Dedifferentiated amniotic fluid mesenchymal stem cell (primary cell): ENCODE measurements around the gene GPR142.

Source experiments
- DNase-seq: peaks from one replicate; pipeline ENCODE4 v3.0.0-alpha.2; 2016; ENCODE audit errors: extremely low spot score

Gene GPR142, protein sequence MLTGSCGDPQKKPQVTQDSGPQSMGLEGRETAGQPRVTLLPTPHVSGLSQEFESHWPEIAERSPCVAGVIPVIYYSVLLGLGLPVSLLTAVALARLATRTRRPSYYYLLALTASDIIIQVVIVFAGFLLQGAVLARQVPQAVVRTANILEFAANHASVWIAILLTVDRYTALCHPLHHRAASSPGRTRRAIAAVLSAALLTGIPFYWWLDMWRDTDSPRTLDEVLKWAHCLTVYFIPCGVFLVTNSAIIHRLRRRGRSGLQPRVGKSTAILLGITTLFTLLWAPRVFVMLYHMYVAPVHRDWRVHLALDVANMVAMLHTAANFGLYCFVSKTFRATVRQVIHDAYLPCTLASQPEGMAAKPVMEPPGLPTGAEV

DNA sequence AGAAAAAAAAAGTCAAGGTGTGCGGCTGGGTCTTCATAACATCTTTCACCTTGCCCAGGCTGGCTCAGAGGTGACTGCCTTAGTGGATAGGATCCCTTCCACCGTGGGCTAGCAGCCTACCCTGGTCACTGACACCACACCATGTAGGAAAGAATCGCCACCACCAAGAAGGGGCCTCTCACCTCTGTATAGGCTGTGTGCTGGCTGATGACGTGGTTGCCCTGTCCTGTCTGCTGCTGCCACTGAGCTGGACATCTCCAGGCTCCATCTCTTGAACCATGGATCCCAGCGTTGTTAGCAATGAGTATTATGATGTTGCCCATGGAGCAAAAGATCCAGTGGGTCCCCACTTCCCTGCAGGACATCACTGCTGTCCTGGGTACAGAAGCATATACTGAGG, at the start of gene GPR142:
TSS of gene GPR142 (plus strand) at position 301 of the 400 bp plus-strand sequence. CDS start 2,035 bp downstream, outside the sequence.
- DNase-seq = no peak

DNA sequence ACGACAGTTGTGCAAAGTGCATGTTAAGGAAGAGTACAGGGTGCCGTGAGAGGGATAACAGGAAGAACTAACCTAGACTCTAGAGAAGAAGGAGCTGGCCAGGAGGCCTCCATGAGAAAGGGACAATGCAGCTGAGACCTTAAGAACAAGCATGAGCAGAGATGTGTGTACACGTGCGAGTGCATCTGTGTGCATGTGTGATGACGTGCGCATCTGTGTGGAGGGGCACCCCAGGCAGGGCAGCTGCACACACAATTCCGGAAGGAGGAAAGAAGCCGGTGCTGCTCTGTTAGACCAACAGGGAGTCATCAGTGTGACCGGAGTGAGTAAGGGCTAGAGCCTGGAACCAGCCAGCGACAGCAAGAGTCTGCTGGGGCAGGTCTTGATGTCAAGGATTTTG, 48.9 kb upstream of the GPR142 start:
- no peak for DNase-seq

DNA sequence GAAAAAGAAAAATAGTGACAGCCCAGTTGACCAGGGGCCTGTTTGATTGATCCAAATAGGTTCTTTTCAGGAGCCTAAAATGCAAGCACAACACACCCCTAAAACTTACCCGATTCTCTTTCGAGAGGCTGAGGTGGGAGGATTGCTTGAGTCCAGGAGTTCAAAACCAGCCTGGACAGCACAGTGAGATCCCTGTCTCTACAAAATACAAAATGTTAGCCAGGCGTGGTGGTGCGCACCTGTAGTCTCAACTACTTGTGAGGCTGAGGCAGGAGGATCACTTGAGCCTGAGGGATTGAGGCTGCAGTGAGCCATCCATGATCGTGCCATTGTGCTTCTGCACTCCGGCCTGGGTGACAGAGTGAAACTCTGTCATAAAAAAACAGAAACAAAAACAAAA, 42.8 kb upstream of the GPR142 start:
- no peak for DNase-seq

DNA sequence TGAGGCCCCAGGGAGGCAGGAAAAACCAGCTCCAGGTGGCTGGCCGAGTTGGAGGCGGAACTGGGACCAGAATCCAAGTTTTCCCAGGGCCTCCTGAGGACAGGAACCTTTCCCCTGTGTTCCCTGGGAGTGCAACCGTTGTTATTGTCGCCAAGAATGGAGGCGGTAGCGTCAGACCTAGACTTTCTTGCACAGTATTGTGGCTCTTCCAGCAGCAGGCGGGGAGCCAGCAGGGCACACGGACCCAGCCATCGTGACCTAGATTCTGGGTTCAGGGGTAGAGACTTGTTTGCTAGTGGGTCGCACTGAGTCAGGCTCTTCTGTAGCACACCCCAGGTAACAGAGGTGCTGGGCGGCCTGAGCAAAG, 41.9 kb upstream of the GPR142 start:
- no peak for DNase-seq

DNA sequence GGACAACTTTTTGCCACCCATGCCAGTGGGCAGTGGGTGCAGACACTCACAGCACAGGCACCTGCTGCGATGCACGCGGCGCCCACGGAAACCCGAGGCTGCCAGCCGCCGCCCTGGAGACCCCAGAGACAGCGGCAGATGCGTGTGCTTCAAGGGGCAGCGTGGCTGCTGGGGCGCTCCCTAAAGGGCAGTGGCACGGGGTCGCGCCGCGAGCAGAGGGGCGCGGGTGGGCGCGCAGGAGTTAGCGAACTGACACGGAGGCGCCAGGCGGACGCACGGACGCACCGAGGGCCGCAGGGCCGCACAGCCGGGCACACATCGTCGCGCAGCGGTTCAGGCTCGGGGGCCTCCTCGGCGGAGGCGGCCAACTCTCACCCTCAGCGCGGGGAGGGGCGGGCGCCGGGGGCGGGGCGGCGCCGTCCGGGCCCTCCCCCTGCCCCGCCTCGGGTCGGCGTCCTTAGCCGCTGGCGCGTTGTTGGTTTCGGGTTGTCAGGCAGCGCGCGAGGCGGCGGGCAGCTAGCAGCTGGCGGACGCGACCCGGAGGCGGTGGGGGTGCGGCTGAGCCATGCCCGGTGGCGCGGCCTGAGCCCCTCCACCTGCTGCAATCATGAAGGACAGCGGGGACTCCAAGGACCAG, 41.4 kb upstream of the GPR142 start, which contains the start of gene KIF19:
TSS of gene KIF19 (plus strand) at position 484 of the 637 bp plus-strand sequence. CDS start at position 608, 124 bp downstream.
- DNase-seq = no peak

DNA sequence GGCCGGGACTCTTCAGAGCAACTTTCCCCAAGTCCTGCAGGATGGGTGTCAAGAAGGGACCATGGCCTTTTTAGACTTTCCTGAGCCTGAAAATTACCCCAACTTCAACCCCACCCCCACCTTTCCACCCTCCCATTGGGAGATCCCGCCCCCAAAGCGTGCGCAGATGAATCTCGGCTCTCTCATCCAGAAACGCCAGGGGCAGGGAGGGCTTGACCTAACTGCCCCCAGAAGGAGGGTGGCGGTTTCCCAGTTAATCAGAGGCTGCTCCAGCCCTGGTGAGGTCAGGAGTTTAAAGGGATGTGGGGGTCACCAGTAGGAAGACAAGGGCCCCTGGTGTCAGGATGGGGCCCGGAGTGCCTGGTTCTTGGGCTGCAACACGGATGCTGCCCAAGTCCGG, 40.8 kb upstream of the GPR142 start:
- no peak for DNase-seq

DNA sequence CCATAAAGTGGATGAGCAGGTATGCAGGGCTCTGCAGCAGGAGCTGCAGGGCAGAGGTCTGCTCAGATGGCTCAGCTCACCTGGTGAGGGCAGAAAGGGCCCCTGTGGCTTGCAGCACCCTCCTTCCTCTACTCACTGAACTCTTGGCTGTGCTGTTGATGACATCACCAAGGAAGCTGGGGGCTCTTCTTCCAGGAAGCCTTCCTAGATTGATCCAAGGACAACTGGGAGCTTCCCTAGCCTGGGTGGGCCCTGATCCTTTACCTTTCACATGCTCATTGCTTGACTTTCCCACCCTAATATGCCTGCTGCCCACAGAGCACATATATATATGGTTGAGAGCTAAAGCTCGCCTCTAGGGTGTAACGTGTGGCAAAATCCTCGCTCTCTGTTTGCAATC, 38.8 kb upstream of the GPR142 start:
- DNase-seq = no peak

DNA sequence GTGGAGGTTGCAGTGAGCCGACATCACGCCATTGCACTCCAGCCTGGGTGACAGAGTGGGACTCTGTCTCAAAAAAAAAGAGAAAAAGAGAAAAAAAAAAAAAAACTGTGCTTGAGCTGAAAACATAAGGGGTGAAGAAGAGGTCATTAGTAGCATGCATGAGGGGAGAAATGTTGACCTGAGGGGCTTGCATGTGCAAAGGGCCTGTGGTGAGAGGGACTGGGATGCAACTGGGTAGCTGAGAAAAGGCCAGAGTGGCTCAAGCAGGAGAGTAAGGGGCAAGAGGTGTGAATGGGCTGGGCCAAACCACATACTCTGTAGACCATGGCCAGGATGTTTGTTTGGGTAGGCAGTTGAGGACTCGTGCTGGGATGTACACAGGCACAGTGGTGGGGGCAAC, 37.9 kb upstream of the GPR142 start:
- DNase-seq = no peak

DNA sequence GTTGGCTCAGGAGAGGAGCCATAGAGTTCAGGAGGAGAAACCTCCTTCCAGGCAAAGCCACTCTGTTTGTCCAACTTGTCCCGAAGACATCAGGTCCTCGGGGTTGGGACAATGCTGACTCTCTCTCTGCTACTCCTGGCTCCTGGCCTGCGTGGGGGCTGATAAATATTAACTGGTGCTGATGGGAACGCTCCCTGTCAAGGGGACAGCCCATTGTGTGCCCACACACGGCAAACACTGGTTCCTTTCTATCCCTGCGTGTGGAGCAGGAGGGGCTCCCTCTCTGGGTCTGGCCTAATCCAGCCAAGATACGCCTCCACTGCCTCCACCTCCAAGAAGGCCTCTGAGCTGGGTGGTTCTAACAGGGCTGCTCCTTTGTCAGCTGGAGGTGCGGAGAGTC, 36.9 kb upstream of the GPR142 start:
- no peak for DNase-seq

DNA sequence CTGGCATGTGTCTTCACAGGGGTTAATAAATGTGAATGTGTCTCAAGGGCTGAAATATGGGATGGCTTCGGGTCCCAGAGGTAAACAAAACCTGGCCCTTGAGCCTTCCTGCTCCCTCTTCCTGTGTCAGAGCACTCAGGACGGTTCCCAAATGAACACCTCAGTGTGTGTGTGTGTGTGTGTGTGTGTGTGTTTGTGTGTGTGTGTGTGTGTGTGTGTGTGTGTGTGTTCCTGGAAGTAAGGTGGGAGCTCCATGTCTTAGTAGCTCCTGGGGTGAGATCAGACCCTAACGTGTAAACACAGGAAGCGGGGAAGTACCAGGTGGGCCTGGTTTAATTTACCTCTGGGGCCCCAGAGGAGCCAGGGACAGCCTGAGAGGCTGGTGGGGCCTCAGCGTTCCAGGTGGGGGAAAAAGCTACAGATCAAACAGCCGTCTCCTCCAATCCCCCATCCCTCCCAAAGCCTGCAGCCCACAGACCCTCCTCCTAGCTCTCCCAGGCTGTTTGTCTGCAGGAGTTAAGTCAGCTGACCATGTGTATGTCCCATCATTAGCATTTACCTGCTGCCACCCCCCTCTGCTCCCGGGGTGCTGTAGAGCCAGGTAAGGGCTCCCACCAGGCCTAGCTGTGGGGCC, 35.2 kb upstream of the GPR142 start:
- DNase-seq = no peak

DNA sequence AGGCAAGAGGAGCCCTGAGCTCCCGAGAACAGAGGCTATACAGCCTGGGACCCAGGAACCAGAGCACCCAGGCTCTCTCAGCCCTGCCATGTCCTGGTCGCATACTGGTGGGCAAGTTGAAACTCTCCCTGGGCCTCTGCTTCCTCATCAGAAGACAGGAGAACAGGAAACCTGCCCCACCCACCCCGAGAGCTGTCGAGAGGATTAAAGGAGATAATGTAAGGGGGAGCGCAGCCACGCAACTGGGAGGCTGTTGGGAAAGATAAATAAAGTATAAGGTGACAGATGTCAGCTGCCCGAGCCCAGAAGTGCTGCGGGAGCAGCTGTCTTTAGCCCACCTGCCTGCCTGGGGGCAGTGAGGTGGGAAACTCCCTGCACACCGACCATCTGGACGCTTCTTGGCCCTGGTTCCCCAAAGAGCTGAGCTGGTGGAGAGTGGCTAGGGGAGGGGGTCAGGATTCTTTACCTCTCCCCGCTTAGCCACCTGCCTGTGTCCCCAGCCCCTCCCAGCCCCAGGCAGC, 34.5 kb upstream of the GPR142 start:
- no peak for DNase-seq

DNA sequence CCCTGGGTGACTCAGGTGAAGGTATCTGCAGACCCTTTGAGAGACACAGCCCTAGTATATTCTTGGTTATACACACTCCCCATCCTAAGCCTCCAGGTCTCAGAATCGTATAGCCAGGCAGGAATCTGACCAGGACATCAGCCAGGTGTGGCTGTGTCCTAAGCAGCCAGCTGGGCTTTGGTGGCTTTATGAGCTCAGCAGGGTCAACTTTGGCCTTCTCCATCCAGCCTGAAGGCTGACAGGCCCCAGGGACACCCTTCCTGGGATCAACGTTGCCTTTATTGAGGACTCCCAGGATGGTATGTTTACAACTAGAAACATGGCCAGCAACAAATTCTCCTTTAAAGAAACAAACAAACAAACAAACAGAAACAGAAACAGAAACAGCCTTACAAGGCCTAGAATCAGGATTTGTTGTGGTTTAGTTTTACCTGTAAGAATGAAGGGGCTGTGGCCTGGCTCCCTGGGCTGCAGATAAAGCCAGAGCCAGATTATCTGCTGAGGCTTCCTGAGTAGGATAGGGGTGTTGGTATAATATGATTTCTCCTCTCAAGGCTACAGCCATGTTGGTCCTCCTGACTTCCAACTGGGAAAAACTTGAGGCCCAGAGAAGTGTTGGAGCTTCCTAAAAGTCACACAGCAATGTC, 32.8 kb upstream of the GPR142 start:
- DNase-seq = no peak

DNA sequence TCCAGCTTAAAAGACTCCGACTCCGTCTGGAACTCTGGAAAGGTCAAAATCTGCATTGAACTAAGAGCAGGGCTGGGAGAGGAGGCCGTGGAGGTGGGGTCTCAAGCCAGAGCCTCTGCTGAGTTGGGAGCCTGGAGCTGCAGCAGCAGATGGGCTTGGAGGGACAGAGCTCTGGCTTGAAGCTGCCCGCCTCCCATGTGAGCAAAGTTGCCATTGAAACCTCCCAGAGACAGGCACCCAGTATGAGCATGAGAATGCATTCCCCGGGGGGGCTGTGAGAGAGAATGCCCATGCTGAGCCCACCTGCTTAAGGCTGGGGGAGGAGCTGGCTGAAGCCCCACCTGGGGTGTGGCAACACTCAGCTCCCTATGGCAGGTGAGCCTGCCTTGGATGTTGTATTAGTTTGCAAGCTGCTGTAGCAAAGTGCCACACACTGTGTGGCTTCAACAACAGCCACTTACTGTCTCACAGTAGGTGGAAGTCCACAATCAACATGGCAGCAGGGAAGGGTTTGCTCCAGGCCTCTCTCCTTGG, 31.7 kb upstream of the GPR142 start:
- no peak for DNase-seq

DNA sequence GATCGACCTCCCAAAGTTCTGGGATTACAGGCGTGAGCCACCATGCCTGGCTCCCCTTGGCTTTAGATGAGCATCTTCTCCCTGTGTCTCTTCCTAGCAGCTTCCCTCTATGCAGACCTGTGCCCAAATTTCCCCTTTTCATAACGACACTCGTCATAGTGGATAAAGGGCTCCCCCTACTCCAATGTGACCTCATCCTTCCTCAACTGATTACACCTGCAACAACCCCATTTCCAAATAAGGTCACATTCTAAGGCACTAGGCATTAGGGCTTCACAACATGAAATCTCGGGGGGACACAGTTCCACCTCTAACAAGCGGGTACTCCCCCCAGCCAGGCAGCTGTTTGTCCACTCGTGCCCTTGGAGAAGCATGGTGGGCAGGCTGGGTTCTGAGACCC, 31.0 kb upstream of the GPR142 start:
- DNase-seq = no peak

DNA sequence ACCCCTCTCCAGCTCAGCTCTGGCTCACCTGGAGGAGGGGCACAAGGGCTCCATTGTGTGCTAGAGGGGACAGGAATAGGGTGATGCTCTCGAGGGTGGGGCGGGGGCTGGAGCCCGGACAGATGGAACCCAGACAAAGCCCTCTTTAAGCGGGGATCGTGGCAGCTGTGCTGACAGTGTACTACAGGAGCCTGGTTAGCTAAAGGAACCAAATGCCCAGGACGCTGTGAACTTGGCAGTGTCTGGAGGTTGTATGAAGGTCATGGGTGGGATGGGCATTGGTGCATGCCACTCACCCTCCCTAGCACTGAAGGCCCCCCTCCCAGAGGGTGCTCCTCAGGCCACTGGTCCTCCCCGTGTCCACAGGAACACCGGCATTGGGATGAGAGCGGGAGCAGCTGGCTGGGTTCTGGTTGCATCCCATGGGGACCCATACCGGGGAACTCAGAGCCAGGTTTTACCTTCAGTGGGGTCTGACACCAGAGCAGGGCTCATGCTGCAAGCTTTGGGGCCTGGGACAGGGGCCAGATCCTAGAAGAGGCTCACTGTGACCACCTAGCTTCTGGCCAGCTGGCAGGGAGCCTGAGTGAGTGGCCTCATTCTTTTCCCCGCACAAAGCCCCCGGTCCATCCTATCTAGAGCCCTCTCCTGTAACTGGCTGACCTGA, 29.3 kb upstream of the GPR142 start:
- no peak for DNase-seq

DNA sequence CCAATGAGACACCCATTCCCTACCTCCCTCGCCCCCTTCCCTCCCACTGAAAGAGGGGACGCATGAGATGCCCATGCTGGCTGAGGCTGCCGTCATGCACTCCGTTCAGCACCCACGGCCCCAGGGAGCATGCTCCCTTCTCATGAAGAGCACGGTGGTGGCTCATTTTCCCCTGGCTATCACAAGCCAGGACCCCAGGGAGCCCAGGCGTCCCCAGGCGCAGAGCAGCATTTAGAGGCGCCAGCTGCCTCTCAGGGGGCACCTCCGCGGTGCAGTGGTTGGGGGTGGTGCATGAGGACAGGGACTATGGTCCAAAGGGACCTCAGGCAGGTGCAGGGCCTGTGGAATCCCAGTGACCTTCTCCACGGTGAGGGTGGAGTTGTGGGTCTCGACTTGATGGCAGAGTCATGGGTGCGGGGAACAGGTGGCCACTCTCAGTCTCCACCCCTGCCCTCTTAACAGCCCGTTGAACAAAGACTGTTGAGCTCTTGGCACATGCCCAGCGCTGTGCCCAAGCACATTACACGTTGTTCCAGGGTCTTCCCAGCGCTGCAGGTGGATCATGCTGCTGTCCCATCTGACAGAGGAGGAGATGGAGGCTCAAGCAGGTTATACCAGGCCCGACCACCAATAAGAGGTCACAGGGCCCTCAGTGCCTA, 27.6 kb upstream of the GPR142 start:
- DNase-seq = no peak

DNA sequence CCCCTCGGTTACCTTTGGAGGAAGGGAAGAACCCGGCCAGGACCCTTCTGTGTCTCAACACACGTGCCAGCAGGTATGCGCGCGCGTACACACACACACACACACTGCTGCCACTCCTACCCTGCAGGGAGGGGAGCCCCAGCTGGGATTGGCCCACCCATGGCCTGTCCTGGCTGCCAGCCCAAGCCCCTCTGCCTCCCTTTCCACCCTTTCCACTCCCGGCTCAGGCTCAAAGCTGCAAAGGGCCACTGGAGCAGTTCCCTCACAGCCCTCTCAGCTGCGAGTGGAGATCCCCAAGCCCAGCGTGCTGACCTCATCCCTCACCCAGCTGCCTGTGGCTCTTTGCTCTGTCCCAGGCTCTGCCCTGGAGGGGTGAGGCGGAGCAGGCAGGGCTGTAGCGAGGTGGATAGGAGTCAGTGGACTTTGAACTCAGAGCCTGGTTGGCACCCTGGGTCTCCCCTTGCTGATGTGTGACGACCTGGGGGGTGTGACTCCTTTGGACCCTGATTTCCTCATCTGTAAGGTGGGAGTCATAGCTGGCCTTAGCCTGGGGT, 26.8 kb upstream of the GPR142 start:
- DNase-seq = no peak

DNA sequence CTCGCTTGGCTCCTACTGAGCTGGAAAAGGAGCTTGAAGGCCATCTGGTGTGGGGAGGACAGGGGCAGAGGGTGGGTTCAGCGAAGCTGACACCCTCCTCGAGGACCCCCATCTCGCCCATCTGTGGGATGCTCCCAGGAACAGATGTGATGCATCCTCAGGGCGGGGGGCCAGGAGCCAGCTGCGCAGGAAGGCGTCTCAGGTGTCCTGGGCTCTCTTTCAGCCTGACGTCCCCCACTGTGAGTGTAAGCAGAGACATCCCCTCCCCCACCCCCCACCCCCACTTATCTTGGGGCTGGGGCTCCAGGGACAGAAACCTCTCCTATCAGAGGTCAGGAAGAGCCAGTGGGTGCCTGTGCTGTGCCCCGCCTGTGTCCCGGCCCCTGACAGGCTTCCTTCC, 25.1 kb upstream of the GPR142 start:
- no peak for DNase-seq

DNA sequence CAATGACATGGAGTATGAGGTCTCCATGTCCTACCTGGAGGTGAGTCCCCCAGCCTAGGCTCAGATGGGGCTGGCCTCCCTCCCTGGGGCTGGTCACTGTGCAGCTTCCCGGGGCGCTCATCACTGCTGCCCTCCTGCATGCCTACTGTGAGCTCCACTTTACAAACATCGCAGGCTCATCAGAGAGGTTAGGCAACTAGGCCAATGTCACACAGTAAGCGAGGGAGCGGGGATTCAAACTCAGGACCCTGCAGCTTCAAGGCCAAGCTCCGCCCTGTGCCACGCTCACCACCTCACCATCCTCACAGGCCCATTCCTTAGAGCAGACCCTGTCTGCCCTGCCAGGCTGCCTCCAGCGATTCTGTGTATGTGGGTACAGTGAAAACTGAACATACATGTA, 24.2 kb upstream of the GPR142 start:
- DNase-seq = no peak

DNA sequence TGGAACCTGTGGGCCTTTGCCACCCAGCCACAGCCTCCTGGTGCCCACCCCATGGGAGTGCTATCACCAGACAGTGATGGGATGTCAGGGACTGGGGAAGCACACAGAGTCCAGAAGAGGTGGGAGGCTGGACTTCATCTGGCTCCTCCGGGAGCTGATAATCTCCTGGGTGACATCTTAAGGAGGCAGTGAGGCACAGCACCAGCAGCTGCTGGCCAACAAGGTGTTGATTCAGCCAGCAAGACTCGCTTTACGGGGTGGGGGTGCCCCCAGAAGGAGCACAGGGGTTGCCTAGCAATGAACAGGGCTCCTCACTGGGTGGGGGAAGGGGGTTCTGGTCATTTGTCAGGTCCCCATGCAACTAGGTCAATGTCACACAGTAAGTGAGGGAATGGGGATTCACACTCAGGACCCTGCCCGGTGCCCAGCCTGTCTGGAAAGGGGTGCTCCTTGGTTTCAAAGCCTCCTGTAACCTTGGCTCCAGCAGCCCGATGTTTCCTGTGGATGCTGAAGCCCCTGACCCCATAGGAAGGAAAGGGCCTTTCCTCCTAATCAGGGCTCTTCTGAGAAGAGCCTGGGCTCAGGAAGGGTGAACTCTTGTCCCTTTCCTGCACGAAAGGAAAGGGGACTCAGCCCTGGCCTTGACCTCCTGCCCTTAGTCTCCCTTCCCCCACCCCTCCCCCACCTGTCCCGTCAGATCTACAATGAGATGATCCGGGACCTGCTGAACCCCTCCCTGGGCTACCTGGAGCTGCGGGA, 23.6 kb upstream of the GPR142 start:
- DNase-seq = no peak
